Nasal cavity respiratory epithelium epithelial cell of viscerocranial mucosa (primary cell): ENCODE data around the gene DEFB112. TPM values are rescaled to one million over a fixed set of nuclear protein-coding genes. Genes with fewer than 3 reads are reported as not detected.

Experiments
- total RNA-seq: library from RNA; depleted of rRNA; stranded (reverse); fragments of >200 nt; gene quantifications from 2 replicates; pipeline ENCODE4 v1.2.3, GENCODE V29; 2014

The DEFB112 gene
- total RNA-seq = not detected in 2 replicates

GRCh38 chr6:50049829-50050228 lies at the start of gene DEFB112:
TSS of gene DEFB112 (minus strand) at chr6:50049929. CDS start at chr6:50049869, 60 bp downstream.

GRCh38 chr6:50021894-50022293 lies 27.8 kb downstream of the DEFB112 start, which contains the start of gene DEFB110:
TSS of gene DEFB110 (minus strand) at chr6:50021994. CDS start at chr6:50021935, 59 bp downstream.

Other genes with a start within 250 kb of the DEFB112 start
- gene CRISP1, start 183.4 kb downstream of the DEFB112 start, total RNA-seq = not detected in 2 replicates
- gene DEFB114, start 85.8 kb downstream of the DEFB112 start, total RNA-seq = not detected in 2 replicates
- gene DEFB113, start 80.3 kb downstream of the DEFB112 start, total RNA-seq = not detected in 2 replicates
- gene DEFB110, start 27.9 kb downstream of the DEFB112 start, total RNA-seq = not detected in 2 replicates